RWPE2 (cell line): ENCODE data around the gene ACSS2.
"Not testable (repeated sequence)": the region's sequence is repeated elsewhere in the genome, so short reads cannot be mapped to it uniquely, and the experiment has no call there.

Experiments used
- ATAC-seq: fragments of 200-7000 bp; cut with Tn5 transposase; 3 replicates; pipeline ENCODE4 v1.9.1; 2021; ENCODE audit warnings: low read depth
- DNase-seq: peaks from one replicate; pipeline ENCODE4 v3.0.0-alpha.2; 2020; ENCODE audit warnings: low spot score
- H3K27ac ChIP-seq: fragments of 450-650 bp; 2 replicates; pipeline ENCODE4 v1.5.1; 2017; ENCODE audit warnings: mild to moderate bottlenecking; ENCODE audit not compliant: poor library complexity, severe bottlenecking
- H3K27me3 ChIP-seq: fragments of 250-450 bp; sonication (Bioruptor Pico); 2 replicates; pipeline ENCODE4 v1.5.1; 2021; ENCODE audit warnings: mild to moderate bottlenecking, moderate library complexity; ENCODE audit not compliant: insufficient read depth, poor library complexity, severe bottlenecking
- H3K36me3 ChIP-seq: fragments of 250-450 bp; sonication (Bioruptor Pico); 2 replicates; pipeline ENCODE4 v1.5.1; 2020; ENCODE audit warnings: low read depth, mild to moderate bottlenecking, moderate library complexity
- H3K4me1 ChIP-seq: fragments of 250-450 bp; sonication (Bioruptor Pico); 2 replicates; pipeline ENCODE4 v1.5.1; 2021; ENCODE audit warnings: mild to moderate bottlenecking, moderate library complexity; ENCODE audit not compliant: insufficient read depth, poor library complexity, severe bottlenecking
- H3K4me3 ChIP-seq: fragments of 250-450 bp; sonication (Bioruptor Pico); 2 replicates; pipeline ENCODE4 v1.5.1; 2021; ENCODE audit warnings: mild to moderate bottlenecking, moderate library complexity; ENCODE audit not compliant: severe bottlenecking
- H3K9me3 ChIP-seq: fragments of 250-450 bp; sonication (Bioruptor Pico); 2 replicates; pipeline ENCODE4 v1.5.1; 2021; ENCODE audit warnings: mild to moderate bottlenecking, moderate library complexity; ENCODE audit not compliant: severe bottlenecking
- TF ChIP-seq, protein P1 (sequence below): fragments of 450-650 bp; IDR thresholded peaks from one replicate; pipeline ENCODE4 v1.5.1; 2017; ENCODE audit warnings: mild to moderate bottlenecking, moderate library complexity; ENCODE audit not compliant: poor library complexity, severe bottlenecking

ACSS2 gene

GRCh38 chr20:34892671-34893070 is 16.3 kb downstream of the ACSS2 start:
- no peak overlapping the region for H3K27ac ChIP-seq
- ATAC-seq (no peak), DNase-seq (no peak)
- H3K4me3 ChIP-seq, result no peak overlapping the region
- TF ChIP-seq, protein P1, sequence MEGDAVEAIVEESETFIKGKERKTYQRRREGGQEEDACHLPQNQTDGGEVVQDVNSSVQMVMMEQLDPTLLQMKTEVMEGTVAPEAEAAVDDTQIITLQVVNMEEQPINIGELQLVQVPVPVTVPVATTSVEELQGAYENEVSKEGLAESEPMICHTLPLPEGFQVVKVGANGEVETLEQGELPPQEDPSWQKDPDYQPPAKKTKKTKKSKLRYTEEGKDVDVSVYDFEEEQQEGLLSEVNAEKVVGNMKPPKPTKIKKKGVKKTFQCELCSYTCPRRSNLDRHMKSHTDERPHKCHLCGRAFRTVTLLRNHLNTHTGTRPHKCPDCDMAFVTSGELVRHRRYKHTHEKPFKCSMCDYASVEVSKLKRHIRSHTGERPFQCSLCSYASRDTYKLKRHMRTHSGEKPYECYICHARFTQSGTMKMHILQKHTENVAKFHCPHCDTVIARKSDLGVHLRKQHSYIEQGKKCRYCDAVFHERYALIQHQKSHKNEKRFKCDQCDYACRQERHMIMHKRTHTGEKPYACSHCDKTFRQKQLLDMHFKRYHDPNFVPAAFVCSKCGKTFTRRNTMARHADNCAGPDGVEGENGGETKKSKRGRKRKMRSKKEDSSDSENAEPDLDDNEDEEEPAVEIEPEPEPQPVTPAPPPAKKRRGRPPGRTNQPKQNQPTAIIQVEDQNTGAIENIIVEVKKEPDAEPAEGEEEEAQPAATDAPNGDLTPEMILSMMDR, result no peak
- no peaks in the 10 kb centered on the region for H3K27me3 ChIP-seq
- peaks cover 92% of the 10 kb centered on the region for H3K36me3 ChIP-seq
- H3K4me1 ChIP-seq, result peaks cover 36% of the 10 kb centered on the region
- H3K9me3 ChIP-seq, result no peaks in the 10 kb centered on the region

DNA sequence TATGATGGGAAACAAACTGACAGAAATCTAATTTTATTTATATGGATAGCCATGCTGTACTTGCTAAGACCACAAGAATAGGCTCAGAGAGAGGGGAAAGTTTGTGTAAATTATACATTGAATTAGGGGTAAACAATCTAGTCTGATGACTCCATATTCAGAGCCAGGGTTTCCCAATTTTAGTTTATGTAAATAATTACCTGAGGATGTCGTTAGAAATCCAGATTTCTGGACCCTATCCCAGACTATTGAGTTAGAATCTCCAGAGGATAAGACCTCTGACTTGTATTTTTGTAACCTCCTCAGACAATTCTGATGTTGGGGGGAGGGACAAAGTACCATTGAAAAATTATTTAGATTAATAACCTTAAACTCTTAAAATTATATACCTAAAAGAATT is 18.3 kb downstream of the ACSS2 start:
- TF ChIP-seq, protein P1, result no peak
- H3K36me3 ChIP-seq, result peaks cover 80% of the 10 kb centered on the region
- no peak overlapping the region for H3K27ac ChIP-seq
- H3K27me3 ChIP-seq, result no peaks in the 10 kb centered on the region
- H3K9me3 ChIP-seq, result no peaks in the 10 kb centered on the region
- no peak for DNase-seq
- peaks cover 38% of the 10 kb centered on the region for H3K4me1 ChIP-seq
- H3K4me3 ChIP-seq, result no peak overlapping the region
- no peak for ATAC-seq

- Histone ChIP-seq H3K4me1 (peaks cover 32% of the 10 kb centered on the region), H3K9me3 (no peaks in the 10 kb centered on the region), H3K27me3 (no peaks in the 10 kb centered on the region), H3K4me3 (no peak overlapping the region), H3K36me3 (peaks cover 76% of the 10 kb centered on the region), H3K27ac (no peak overlapping the region)
- TF ChIP-seq, protein P1, result no peak
- ATAC-seq (no peak), DNase-seq (no peak)
These were observed 19.1 kb downstream of the ACSS2 start for GRCh38 chr20:34895465-34895864.

DNA sequence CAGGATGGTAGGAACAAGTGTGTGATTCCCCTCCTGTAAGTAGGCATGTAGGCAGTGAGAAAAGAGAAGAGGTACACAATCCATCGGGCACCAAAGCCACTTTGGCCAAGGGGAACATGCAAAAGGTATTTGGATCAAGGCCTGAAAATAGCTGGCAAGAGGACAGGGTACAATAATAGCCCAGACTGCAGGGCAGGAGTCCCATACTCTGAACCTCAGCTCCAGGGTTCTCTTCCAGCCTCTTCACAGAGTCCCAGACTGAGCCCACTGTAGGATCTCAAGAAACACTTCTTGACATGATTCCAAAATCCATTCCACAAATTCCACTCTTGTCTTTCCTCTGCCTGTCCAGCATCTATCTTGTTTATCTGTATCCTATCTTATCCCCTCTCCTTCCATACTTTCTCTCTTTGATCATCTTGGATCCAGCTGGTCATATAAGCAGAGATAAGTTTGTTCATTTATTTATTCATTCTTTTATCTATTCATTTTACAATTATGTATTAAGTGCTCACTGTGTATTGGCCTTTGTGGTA is 19.7 kb downstream of the ACSS2 start:
- Histone ChIP-seq H3K4me3 (no peak overlapping the region), H3K9me3 (no peaks in the 10 kb centered on the region), H3K36me3 (peaks cover 78% of the 10 kb centered on the region), H3K4me1 (peaks cover 25% of the 10 kb centered on the region), H3K27me3 (no peaks in the 10 kb centered on the region), H3K27ac (no peak overlapping the region)
- TF ChIP-seq, protein P1, result no peak
- ATAC-seq (no peak), DNase-seq (no peak)

DNA sequence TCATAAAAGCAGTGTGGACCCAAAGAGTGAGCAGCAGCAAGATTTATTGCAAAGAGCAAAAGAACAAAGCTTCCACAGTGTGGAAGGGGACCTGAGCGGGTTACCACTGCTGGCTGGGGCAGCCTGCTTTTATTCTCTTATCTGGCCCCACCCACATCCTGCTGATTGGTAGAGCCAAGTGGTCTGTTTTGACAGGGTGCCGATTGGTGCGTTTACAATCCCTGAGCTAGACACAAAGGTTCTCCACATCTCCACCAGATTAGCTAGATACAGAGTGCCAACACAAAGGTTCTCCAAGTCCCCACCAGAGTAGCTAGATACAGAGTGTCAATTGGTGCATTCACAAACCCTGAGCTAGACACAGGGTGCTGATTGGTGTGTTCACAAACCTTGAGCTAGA is 21.7 kb downstream of the ACSS2 start:
- not testable (repeated sequence) for H3K4me3 ChIP-seq, H3K27me3 ChIP-seq, H3K27ac ChIP-seq, DNase-seq, ATAC-seq, H3K9me3 ChIP-seq
- Histone ChIP-seq H3K36me3 (peaks cover 72% of the 10 kb centered on the region), H3K4me1 (peaks cover 14% of the 10 kb centered on the region)

DNA sequence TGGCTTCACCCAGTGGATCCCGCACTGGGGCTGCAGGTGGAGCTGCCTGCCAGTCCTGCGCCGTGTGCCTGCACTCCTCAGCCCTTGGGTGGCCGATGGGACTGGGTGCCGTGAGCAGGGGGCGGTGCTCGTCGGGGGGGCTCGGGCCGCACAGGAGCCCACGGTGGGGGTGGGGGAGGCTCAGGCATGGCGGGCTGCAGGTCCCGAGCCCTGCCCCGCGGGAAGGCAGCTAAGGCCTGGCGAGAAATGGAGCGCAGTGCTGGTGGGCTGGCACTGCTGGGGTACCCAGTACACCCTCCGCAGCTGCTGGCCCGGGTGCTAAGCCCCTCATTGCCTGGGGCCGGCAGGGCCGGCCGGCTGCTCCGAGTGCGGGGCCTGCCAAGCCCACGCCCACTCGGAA is 22.3 kb downstream of the ACSS2 start:
- H3K9me3 ChIP-seq, H3K4me3 ChIP-seq, H3K27me3 ChIP-seq, ATAC-seq, H3K27ac ChIP-seq, DNase-seq: not testable (repeated sequence)
- Histone ChIP-seq H3K4me1 (peaks cover 14% of the 10 kb centered on the region), H3K36me3 (peaks cover 66% of the 10 kb centered on the region)
